ENCODE data around the gene CBX6. TPM values are rescaled to one million over a fixed set of nuclear protein-coding genes. Genes with fewer than 3 reads are reported as not detected.

Gene CBX6
- 10 to 100 TPM; 68.0 to 81.5 (median 75.7) TPM for total RNA-seq
- total RNA-seq (2013) = 25.6 TPM

DNA sequence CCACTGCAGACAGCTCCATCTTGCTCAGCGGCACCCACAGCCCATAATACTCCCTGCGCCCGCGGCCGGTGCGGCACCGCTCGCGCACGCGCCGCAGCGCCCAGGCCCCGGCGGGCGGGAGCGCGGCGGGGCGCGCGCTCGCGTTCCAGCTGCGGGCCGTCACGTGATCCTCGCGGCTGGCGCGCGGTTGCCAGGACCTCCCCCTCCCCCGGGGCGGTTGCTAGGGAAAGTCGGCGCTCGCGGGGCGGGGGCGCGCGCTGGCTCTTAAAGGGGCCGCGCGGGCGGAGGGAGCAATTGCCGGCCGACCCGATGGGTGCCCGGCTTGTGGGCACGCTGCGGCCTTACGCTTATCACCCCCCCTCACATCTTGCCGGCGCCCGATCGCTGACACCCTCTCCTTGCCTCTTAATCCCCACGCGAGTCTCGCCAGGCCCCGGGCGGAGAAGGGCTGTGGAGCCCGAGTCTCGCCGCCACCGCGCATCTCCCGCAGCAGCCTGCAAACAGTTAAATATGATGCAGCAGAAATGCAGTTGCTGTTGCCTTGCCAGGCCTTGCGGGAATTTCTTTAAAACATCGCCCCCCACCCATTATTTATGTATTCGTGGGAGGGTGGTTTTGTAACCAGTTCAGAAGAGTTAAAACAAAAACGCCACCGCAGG is at the start of gene CBX6:
Gene CBX6, minus strand, starts transcription at position 45 of the 659 bp plus-strand sequence. Its CDS starts 26 bp downstream, at position 19.
- H3K36me3 Mint-ChIP-seq = no peaks in the 10 kb centered on the region
- H3K4me3 Mint-ChIP-seq = peak within 1 kb of the TSS; percentile 87
- TF ChIP-seq, protein P1, sequence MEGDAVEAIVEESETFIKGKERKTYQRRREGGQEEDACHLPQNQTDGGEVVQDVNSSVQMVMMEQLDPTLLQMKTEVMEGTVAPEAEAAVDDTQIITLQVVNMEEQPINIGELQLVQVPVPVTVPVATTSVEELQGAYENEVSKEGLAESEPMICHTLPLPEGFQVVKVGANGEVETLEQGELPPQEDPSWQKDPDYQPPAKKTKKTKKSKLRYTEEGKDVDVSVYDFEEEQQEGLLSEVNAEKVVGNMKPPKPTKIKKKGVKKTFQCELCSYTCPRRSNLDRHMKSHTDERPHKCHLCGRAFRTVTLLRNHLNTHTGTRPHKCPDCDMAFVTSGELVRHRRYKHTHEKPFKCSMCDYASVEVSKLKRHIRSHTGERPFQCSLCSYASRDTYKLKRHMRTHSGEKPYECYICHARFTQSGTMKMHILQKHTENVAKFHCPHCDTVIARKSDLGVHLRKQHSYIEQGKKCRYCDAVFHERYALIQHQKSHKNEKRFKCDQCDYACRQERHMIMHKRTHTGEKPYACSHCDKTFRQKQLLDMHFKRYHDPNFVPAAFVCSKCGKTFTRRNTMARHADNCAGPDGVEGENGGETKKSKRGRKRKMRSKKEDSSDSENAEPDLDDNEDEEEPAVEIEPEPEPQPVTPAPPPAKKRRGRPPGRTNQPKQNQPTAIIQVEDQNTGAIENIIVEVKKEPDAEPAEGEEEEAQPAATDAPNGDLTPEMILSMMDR (IDR thresholded peaks at IDR 0.05) = no peak
- no peaks in the 10 kb centered on the region for H3K9me3 Mint-ChIP-seq
- under 1% methylated on average over 71 of the region's 73 CpGs for WGBS (ENCODE audit: insufficient coverage)
- intact Hi-C loops (cut with micrococcal nuclease) = loop anchor here (5.0 kb wide), 2 partner anchors 280 to 660 kb away; partner anchors contain the start of genes CBX7 and RPS19BP1
- DNase-seq (peak; percentile 96 to 97), ATAC-seq (peak; percentile 72 to 91 (median 84))
- Histone ChIP-seq H3K4me3 (ENCODE audit: low read length) (peak within 1 kb of the TSS; percentile 58), H3K9me3 (ENCODE audit: control insufficient read depth, insufficient read depth, low read length) (no peaks in the 10 kb centered on the region), H3K27me3 (ENCODE audit: control insufficient read depth, insufficient read depth, low read length) (no peaks in the 10 kb centered on the region), H3K4me1 (ENCODE audit: control insufficient read depth, insufficient read depth, low read length) (peaks cover 50% of the 10 kb centered on the region), H3K36me3 (ENCODE audit: control insufficient read depth, insufficient read depth, low read length) (peaks cover 12% of the 10 kb centered on the region), H3K27ac (ENCODE audit: low read length) (peak within 1 kb of the TSS; percentile 64)
- H3K27me3 Mint-ChIP-seq (ENCODE audit: low read depth in 2 of 2) = peaks cover 0 to 11% of the 10 kb centered on the region in 2 donors
- peak within 1 kb of the TSS; percentile 76 to 91 for H3K27ac Mint-ChIP-seq
- H3K4me1 Mint-ChIP-seq = peaks cover 26 to 45% of the 10 kb centered on the region in 2 donors

DNA sequence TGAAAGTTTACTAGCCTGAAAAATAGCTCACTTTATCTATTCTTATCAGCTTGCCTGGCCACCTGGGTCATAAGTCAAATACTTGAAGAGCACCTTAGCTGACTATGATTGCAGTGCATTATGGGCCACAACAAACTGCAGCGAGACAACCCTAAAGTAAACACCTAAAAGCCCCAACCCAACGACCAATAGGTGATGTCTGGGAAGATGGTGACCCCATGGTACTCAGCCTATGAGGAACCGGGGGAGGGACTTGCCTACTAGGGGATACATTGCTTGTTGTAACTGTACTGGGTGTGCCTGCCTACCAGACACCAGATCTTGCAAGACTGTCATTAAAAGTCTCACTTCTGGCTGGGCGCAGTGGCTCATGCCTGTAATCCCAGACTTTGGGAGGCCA is 49.8 kb upstream of the CBX6 start:
- intact Hi-C loops (cut with micrococcal nuclease) = no loop called here
- Histone ChIP-seq H3K9me3 (ENCODE audit: control insufficient read depth, insufficient read depth, low read length) (no peaks in the 10 kb centered on the region), H3K27me3 (ENCODE audit: control insufficient read depth, insufficient read depth, low read length) (peaks cover 10% of the 10 kb centered on the region), H3K36me3 (ENCODE audit: control insufficient read depth, insufficient read depth, low read length) (no peaks in the 10 kb centered on the region), H3K4me3 (ENCODE audit: low read length) (no peak overlapping the region), H3K27ac (ENCODE audit: low read length) (no peak overlapping the region), H3K4me1 (ENCODE audit: control insufficient read depth, insufficient read depth, low read length) (no peaks in the 10 kb centered on the region)
- WGBS (ENCODE audit: insufficient coverage) = 94% methylated on average over 3 of the region's 4 CpGs
- TF ChIP-seq, protein P1 (IDR thresholded peaks at IDR 0.05) = no peak
- DNase-seq = no peak
- Mint-ChIP-seq H3K36me3 (no peaks in the 10 kb centered on the region), H3K27me3 (ENCODE audit: low read depth in 2 of 2) (peaks cover 23 to 44% of the 10 kb centered on the region in 2 donors), H3K9me3 (no peaks in the 10 kb centered on the region), H3K4me3 (no peak overlapping the region), H3K4me1 (no peaks in the 10 kb centered on the region), H3K27ac (no peak overlapping the region)
- ATAC-seq = no peak

DNA sequence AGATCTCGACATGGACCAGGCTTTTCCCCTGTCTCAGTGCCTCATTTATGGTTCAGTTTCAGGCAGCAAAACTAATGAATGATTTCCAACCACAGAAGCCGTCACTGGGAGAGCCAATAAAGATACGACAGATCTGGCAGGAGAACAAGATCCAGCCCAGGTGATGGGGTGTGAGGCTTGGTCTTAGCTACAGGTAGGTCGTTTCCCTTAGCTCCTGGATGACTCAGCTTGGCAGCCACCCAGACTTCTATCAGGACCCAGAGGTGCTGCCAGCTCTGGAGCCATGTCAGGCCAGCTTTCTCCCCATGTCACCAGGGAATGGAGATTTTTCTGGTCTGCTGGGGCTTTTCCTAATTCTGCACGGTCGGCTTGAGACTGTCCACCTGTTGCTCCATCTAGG is 49.1 kb upstream of the CBX6 start:
- H3K36me3 ChIP-seq (ENCODE audit: control insufficient read depth, insufficient read depth, low read length) = no peaks in the 10 kb centered on the region
- H3K4me3 Mint-ChIP-seq = no peak overlapping the region
- H3K36me3 Mint-ChIP-seq = no peaks in the 10 kb centered on the region
- no peak overlapping the region for H3K4me3 ChIP-seq (ENCODE audit: low read length)
- peaks cover 27 to 44% of the 10 kb centered on the region in 2 donors for H3K27me3 Mint-ChIP-seq (ENCODE audit: low read depth in 2 of 2)
- TF ChIP-seq, protein P1 (IDR thresholded peaks at IDR 0.05) = no peak
- no peak overlapping the region for H3K27ac ChIP-seq (ENCODE audit: low read length)
- DNase-seq = no peak
- intact Hi-C loops (cut with micrococcal nuclease) = no loop called here
- H3K9me3 Mint-ChIP-seq = no peaks in the 10 kb centered on the region
- no peak for ATAC-seq
- peaks cover 8% of the 10 kb centered on the region for H3K27me3 ChIP-seq (ENCODE audit: control insufficient read depth, insufficient read depth, low read length)
- 73% methylated on average over 6 of the region's 6 CpGs for WGBS (ENCODE audit: insufficient coverage)
- no peaks in the 10 kb centered on the region for H3K4me1 Mint-ChIP-seq
- H3K4me1 ChIP-seq (ENCODE audit: control insufficient read depth, insufficient read depth, low read length) = no peaks in the 10 kb centered on the region
- H3K9me3 ChIP-seq (ENCODE audit: control insufficient read depth, insufficient read depth, low read length) = no peaks in the 10 kb centered on the region
- no peak overlapping the region for H3K27ac Mint-ChIP-seq
